Fibroblast of pulmonary artery (primary cell): ENCODE data around the gene EHMT1.

Experiments used
- DNase-seq: peaks from one replicate; pipeline ENCODE4 v3.0.0-alpha.2; 2010; ENCODE audit warnings: low read depth
- H3K4me3 ChIP-seq: replicated peaks from 2 replicates; pipeline ENCODE4 v1.5.1; 2011; ENCODE audit warnings: low read depth, mild to moderate bottlenecking, control low read depth, low read length, moderate library complexity
- TF ChIP-seq, protein P1 (sequence below): IDR thresholded peaks from 2 replicates; pipeline ENCODE4 v1.5.1; 2011; ENCODE audit warnings: mild to moderate bottlenecking, control low read depth, low read length, inconsistent platforms; ENCODE audit errors: missing control alignments

The EHMT1 gene

DNA sequence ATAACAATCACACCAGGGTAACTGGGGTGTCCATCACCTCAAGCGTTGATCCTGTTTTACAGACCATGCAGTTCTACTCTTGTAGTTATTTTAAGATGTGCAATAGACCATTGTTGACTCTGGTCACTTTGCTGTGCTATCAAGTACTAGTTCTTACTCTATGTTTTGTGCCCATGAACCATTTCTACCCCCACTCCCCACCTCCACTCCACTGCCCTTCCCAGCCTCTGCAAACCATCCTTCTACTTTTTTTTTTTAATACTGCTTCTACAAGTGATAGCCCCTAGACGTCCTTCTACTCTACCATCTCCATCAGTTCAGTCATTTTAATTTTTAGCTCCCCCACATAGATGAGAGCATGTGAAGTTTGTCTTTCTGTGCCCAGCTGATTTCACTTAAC lies 38.8 kb downstream of the EHMT1 start:
- no peak overlapping the region for H3K4me3 ChIP-seq
- no peak for DNase-seq
- TF ChIP-seq, protein P1, sequence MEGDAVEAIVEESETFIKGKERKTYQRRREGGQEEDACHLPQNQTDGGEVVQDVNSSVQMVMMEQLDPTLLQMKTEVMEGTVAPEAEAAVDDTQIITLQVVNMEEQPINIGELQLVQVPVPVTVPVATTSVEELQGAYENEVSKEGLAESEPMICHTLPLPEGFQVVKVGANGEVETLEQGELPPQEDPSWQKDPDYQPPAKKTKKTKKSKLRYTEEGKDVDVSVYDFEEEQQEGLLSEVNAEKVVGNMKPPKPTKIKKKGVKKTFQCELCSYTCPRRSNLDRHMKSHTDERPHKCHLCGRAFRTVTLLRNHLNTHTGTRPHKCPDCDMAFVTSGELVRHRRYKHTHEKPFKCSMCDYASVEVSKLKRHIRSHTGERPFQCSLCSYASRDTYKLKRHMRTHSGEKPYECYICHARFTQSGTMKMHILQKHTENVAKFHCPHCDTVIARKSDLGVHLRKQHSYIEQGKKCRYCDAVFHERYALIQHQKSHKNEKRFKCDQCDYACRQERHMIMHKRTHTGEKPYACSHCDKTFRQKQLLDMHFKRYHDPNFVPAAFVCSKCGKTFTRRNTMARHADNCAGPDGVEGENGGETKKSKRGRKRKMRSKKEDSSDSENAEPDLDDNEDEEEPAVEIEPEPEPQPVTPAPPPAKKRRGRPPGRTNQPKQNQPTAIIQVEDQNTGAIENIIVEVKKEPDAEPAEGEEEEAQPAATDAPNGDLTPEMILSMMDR: no peak

DNA sequence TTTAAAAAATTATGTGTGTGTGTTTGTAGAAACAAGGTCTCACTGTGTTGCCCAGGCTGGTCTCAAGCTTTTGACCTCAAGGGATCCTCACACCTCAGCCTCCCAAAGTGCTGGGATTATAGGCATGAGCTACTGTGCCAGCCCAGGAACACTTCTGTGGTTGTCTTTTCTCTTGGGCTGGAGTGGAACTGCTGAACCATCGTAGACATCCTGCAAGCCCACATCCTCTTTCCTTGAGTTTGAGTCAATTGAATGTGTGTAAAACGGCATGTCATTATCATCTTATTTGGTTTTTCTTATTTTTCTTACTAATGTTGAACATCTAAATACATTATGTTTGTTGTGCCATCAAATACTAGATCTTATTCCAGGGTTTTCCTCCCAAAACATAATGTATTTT lies 40.0 kb downstream of the EHMT1 start:
- no peak overlapping the region for H3K4me3 ChIP-seq
- TF ChIP-seq, protein P1: no peak
- DNase-seq: no peak

DNA sequence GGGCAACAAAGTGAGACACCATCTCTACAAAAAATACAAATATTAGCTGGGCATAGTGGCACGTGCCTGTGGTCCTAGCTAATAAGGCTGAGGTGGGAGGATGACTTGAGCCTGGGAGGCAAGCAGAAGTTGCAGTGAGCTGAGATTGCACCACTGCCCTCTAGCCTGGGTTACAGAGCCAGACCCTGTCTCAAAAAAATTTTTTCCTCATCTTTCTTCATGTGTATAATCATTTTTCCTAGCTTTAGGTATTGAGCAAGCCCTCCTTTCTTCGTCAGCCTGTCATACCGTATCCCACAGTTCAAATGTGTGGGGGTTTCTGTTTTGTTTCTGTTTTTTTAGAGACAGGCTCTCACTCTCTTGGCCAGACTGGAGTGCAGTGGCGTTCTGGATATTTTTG lies 41.3 kb downstream of the EHMT1 start:
- H3K4me3 ChIP-seq: no peak overlapping the region
- DNase-seq: peak; percentile 62
- TF ChIP-seq, protein P1: no peak

DNA sequence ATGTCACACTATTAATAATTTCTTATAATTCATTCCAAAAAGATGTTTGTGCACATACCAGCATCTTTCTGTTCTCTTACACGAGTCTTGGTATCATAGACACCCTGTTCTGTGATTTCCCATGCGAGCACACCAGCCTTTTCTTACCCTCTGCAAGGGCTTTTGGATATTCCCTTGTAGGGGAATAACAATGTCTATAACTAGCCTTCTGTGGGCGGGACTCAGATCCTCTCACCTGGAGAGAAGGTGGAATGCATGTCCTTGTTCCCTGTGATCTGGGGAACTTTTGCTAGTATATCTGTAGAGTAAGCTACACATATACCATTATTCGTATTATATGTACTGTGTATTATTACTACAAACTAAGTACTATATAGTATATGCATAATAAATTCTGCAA lies 44.8 kb downstream of the EHMT1 start:
- no peak overlapping the region for H3K4me3 ChIP-seq
- TF ChIP-seq, protein P1: no peak
- no peak for DNase-seq

DNA sequence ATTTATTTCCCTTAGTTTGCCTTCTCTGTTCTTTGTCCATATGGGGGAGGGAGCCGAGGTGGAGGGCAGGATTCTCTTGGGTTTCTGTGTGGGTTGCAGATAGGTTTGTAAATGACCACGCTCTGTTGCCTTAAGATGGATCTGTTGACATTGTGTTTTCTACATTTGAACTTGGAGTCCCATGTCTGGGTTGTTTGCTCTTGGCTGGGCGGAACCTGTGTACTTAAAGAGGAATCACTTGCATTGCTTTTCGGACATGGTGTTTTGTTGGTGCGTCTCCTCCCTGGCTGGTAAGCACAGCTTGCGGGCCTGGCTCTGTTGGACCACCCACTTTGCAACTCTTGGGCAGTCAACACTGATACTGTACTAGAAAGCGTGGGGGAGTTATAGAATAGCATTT lies 45.9 kb downstream of the EHMT1 start:
- no peak for DNase-seq
- TF ChIP-seq, protein P1: no peak
- no peak overlapping the region for H3K4me3 ChIP-seq

DNA sequence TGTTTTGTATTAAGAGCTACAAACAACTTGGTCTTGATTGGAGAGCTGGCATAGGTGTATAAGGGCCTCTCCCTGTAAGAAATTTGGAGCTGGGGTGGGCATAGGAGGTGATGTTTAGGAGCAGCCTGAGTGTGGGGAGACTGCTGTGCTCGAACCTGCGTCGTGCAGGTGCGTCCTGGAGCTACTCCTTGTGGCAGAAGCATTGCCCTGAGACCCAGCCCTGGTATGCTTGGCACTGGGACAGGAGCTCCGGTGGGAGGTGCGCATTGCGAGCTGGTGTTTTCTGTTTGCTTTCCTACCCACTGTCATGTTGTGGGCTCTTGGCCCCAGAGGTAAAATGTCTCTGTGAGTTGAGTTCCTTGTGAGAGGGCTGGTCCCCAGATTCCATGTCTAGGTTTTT lies 46.4 kb downstream of the EHMT1 start:
- no peak for DNase-seq
- no peak overlapping the region for H3K4me3 ChIP-seq
- TF ChIP-seq, protein P1: no peak

DNA sequence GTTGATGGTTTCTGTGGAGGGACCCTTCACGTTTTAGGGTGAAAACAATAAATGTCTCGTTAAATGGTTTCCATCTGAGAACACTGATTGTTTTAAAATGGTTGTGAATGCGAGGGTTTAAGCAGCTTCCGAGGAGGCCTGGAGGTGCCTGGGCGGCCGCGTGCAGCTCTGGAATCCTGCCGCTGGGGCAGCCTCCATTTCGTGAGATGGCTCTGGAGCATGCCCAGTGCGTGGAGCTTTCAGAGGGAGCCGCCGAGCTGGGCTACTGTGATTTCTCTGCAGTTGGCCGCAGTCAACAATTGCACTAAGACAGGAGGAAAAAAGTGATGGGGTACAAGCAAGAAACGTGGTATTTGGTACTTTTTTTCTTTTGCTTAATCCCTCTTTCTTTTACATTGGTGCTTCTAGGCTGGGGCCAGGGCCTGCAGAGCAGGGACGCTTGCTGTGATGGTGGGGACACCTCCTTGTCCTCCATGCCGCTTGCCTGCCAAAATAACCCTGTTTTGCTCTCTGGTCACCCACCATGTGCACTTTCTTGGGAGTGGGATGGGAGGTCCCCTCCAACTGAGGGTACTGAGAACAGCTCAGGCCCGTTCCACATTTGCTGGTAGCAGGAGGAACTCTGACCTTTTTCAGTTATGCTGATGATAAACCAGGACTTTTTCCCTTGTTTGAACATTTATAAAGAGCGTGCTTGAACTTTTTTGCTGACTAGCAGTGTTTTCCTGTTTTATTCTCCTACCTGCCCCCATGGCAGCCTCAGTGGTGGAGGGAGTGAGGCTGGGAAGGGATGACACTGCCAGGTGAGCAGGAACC lies 47.1 kb downstream of the EHMT1 start:
- TF ChIP-seq, protein P1: no peak
- DNase-seq: no peak
- H3K4me3 ChIP-seq: no peak overlapping the region
